ENCODE measurements around the gene GATA3.
"Not testable (repeated sequence)": the region's sequence is repeated elsewhere in the genome, so short reads cannot be mapped to it uniquely, and the experiment has no call there.

GATA3 gene

DNA sequence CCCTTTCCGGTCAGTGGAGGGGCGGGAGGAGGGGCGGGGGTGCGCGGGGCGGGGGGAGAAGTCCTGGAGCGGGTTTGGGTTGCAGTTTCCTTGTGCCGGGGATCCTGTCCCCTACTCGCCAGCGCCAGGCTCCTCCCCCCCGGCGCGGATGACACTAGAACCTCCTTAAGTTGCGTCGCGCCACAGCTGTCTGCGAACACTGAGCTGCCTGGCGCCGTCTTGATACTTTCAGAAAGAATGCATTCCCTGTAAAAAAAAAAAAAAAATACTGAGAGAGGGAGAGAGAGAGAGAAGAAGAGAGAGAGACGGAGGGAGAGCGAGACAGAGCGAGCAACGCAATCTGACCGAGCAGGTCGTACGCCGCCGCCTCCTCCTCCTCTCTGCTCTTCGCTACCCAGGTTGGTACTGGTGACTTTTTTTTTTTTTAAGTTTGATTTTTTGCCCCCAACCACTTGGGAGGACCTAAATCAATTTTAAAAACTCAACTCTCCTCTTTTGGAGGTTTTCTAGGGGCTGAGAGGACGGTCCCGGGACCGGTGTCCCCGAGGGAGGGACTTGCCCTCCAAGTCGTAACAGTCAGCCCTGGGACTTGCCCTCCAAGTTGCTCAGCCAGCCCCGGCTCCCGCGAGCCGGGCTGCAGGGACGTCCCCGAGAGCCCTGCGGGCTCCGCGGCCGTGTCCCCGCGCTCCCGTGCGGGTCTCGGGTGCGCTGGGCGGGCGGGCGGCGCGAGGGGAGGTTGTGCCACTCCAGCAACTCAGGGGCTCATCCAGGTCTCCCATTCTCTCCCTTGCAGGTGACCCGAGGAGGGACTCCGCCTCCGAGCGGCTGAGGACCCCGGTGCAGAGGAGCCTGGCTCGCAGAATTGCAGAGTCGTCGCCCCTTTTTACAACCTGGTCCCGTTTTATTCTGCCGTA lies at the start of gene GATA3:
GATA3 (plus strand) TSS at position 195 of the 914 bp plus-strand sequence. CDS start 968 bp downstream, outside the sequence.
- DNase-seq (ENCODE audit: low read depth in 2 of 2): peak in 1 of 2 donors; percentile 59

DNA sequence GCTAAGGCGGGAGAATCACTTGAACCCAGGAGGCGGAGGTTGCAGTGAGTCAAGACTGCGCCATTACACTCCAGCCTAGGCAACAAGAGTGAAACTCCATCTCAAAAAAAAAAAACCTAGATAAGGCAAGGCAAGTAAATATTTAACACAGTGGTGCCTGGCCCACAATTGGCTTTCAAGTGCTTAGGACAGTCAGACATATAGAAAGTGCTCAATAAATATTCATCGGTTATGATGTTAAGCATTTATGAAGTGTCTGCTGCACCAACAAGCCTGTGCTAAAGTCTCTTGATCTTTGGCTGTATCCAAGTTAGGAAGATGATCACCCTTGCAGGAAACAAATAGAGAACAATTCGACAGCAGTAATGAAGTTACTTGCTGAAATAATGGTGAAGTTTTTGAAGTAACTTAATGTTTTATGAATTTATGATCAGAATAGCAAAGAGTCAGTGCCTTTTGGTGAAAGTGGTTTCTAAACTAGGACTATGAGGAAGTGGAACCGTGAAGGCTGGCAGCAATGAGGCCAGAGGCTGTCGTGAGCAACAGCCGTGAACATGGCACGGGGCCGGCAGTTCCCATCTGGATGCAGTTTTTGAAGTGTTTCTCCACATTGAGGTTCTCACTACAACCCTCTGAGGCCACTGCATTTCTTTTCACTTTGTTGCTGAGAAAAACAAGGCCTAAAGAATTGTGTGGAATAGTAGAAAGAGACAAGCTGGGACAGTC lies 48.1 kb upstream of the GATA3 start:
- no peak for DNase-seq (ENCODE audit: low read depth in 2 of 2)

DNA sequence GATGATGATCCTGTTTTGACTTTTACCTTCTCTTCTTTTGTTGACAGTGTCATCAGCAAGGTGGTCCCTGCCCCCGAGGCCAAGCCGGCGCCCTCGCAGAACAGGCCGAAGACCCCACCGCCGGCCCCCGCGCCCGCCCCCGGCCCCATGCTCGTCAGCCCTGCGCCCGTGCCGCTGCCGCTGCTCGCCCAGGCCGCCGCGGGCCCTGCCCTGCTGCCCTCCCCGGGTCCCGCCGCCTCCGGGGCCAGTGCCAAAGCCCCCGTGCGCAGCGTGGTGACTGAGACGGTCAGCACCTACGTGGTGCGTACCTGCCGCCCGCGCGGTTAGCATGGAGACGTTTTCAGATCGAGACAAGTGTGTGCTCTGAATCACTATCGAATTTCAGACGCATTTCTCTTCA lies 45.5 kb upstream of the GATA3 start:
- no peak for DNase-seq (ENCODE audit: low read depth in 2 of 2)

DNA sequence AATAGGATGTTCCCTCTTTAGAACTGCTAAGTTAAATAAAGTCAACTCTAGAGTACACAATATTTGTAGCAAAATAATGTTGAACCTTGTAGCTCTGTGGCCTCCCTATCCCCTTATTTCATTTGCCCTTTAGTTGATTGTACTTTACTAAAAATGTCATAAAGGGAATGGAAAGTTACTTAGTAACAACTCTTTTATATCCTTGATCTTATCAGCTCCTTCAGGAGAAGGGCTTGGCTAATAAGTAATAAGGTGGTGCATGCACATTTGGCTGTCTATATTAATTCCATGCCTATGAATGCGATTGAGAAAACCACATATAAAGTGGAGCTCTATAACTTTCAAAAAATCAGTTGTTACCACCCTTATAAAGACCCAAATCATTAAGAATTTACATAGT lies 41.5 kb upstream of the GATA3 start:
- no peak for DNase-seq (ENCODE audit: low read depth in 2 of 2)

DNA sequence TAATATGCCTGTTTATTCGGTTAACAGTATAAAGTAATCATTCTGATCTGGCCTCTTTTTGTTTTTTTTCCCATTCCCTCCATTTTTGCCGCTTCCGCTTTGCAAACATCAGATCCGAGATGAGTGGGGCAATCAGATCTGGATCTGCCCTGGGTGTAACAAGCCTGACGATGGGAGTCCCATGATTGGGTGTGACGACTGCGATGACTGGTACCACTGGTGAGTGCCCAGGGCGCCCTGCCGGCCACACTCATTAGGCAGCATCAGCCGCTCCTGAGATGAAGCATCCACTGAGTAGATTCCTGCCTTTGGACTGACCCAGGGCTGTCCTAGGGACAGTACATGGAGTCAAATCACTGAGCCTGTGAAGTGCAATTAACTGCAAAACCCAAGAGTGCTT lies 40.9 kb upstream of the GATA3 start:
- no peak for DNase-seq (ENCODE audit: low read depth in 2 of 2)

DNA sequence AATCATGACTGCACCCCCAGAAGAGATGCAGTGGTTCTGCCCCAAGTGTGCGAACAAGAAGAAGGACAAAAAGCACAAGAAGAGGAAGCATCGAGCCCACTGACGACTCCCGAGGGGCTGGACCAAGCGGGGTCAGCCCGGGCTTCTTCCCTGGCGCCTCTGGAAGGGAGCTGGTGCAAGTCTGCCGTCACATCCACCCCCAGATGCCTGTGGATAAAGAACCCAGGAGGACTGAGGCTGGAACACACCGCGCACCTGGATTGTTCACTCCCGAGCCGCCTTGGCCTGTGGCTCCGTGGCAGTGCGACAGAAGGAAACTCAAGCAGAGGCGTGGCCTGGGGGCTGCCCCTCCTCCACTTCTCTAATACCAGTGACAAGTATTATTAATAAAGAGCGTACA lies 39.8 kb upstream of the GATA3 start:
- DNase-seq (ENCODE audit: low read depth in 2 of 2): no peak

DNA sequence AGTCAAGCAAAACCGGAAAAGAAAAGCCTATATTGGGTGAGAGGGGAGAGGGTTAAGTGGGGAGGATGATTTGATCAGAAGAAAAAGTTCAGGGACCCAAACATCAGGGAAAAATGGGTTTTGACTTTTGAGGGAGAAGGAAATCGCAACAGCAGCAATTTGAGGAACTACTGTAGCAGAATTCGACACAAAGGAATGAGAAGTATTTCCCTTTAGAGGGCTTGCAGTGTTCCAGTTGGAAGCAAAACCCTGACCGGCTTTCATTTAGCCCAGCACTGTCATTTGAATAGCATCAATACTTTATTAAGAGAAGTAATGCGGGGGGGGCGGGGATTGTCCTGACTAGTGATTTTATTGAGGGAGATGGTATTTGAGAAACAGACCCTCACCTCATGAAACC lies 37.2 kb upstream of the GATA3 start:
- DNase-seq (ENCODE audit: low read depth in 2 of 2): no peak

DNA sequence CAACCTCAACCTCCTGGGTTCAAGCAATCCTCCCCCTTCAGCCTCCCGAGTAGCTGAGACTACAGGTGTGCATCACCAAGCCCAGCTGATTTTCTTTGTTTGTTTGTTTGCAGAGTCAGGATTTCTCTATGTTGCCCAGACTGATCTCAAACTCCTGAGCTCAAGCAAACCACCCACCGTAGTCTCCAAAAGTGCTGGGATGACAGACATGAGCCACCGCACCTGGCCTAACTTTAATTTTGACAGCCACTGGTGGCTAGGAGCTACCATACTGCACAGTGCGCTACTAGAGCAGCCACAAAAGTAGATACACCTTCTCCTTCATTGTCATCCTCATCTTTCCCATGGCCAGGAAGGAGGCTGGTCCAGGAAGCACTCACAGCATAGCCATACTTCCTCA lies 31.2 kb upstream of the GATA3 start:
- no peak for DNase-seq (ENCODE audit: low read depth in 2 of 2)

DNA sequence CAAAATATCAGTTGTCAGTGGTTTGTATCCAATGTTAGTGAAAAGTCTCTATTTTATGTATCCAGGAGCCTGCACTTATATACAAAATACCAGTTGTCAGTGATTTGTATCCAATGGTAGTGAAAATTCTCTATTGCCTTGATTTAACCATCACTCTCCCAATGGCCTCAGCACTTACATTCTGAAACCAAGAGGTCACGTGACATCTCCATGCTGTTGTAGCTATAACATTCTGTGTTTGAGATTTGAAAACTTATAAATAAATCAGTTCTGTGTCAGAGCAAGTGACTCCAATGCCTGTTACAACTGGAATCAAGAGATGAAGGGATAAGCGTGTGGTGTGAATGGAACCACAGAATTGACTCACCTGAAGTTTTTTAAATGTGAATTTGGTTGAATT lies 30.6 kb upstream of the GATA3 start:
- no peak for DNase-seq (ENCODE audit: low read depth in 2 of 2)

DNA sequence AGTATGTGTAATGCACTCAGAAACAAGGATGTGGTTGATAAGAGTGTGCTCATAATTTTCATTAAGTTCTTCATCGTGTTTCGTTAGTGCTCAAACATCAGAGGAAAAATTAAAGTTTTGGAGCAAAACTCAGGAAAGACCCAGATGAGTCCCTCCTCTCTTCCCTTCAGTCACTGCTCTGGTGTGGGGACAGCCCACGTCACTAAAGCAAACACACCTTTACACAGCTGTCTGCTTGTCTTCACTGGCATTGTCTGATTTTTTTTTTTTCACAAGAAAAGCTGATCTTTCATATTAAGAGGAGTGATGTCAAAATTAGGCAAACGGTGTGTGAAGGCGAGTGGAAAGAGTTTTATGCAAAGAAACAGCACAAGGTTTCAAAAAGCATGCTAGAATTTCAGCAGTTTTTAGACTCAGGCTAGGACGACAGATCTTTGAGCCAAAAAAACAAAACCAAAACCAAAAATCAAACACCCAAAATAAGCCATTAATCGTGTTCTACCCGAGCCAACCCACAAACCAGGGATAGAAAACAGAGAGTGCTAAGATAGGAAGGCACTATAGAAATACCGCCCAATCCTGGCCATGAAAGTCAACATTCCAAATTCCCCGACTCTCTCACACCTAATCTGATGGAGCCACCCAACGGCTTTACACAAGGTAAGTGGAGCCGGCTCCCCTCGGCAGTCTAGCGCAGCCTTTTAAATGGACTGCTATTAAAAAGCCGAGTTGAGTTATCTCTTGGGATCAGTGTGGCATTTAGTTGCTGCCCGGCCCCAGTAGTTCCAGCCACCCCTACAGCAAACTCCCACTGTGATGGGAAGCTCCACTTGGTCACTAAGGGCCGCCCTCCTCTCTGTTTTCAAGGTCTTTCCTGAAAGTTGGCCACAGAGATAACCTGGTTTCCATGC lies 27.9 kb upstream of the GATA3 start:
- DNase-seq (ENCODE audit: low read depth in 2 of 2): no peak

DNA sequence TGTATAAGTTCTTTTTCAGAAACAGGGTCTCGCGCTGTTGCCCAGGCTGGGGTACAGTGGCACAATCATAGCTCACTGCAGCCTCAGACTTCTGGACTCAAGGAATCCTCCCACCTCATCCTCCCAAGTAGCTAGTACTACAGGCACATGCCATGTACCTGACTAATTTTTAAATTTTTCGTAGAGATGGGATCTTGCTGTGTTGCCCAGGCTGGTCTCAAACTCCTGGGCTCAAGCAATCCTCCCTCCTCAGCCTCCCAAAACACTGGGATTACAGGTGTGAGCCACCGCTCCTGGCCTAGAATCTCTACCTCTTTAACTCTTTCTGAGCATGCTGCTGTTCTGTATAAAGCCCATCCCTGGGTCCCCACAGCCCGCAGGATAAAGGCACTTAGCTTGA lies 23.3 kb upstream of the GATA3 start:
- not testable (repeated sequence) for DNase-seq (ENCODE audit: low read depth in 2 of 2)

DNA sequence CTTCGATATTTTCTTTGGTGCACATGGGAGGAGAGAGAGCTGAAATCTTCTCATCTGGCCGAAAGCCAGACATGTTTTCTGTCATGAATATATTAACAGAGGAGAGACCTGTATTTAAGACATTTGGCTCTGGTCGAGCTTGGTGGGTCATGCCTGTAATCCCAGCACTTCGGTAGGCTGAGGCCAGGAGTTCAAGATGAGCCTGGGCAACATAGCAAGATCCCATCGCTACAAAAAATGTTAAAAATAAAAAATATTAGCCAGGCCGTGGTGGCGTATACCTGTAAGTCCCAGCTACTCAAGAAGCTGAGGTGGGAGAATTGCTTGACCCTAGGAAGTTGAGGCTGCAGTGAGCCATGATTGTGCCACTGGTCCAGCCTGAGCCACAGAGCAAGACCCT lies 21.9 kb upstream of the GATA3 start:
- DNase-seq (ENCODE audit: low read depth in 2 of 2): no peak

DNA sequence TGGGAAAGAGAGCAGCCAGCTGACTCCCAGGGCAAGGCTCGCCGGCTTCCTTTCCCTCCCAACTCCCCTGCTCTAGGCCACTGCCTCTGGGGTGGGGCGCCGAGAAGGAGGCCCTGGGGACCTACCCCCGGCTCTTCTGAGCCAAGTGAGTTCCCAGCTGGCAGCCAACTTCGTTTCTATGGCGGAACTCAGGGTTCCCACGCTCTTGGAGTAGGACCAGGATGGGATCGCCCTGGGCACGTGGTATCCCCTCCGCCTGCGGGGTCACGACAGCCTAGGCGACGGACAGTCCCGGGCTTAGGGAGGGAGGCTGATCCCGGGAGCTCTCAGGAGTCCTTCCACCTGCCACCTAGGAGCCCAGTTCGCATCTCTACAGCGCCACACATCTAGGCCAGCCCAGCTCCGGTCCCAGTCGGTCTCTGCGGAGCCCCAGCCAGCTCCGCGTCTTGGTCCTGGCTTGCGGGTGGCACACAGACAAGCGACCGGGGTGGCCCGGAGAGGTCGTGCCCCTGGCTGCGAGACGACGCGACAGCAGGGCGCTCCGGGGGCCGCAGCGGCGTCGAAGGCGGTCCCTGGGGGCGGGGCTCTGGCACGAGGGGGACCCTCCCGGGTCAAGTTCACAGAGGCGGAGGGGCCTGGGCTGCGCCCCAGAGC lies 20.5 kb upstream of the GATA3 start:
- DNase-seq (ENCODE audit: low read depth in 2 of 2): no peak

DNA sequence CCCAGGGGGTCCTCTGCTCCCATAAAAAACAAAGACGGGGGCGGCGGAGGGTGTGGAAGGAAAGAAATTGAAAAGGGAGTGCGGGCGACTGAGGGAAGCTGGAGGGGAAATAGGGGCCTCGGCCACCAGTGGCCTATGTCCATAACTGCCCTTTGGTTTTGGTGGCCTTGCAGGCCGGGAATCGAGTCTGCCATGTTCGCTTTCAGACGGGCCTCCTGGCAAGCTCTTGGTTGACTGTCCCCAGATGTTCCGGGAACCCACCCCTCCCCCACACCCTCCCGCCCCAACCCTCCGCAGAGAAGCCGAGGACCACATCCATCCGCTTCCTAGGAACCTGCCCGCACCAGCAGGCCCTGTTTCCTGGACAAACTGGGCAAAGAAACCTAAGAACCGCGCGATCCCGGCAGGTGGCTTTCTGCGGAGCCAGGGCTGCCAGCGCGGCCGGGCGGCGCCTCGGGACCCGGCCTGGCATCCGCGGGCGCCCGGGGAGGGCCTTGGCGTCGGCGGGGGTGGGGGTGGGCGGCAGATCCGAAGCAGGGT lies 20.0 kb upstream of the GATA3 start:
- DNase-seq (ENCODE audit: low read depth in 2 of 2): no peak

DNA sequence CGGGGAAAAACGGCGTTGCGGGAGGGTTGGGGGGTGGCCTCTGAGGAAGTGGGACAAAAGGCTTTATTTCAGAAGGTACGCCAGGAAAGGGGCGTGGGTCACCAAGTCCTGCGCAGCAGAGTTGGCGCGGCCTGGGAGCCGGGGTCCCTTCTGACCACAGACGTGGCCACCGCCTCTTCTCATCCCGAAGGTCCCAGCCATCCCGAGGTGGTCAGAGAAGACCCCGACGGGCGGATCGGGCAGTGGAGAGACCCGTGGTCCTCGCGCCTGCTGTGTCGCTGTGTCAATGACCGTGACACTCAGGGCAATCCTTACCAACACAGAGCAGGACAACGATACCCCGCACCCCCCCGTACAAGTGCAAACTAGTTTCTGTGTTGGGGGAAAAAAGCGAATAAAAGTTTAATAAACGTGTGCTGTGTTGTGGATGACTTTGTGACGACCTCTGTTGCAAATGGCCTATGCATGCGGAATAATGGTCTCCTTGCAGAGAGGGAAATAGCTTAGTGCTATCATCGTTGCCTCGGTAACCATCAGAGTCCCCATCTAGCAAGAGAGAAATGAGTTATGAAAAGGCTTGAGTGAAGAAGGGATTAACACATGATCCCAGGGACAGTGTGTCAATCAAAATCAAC lies 19.4 kb upstream of the GATA3 start:
- no peak for DNase-seq (ENCODE audit: low read depth in 2 of 2)

DNA sequence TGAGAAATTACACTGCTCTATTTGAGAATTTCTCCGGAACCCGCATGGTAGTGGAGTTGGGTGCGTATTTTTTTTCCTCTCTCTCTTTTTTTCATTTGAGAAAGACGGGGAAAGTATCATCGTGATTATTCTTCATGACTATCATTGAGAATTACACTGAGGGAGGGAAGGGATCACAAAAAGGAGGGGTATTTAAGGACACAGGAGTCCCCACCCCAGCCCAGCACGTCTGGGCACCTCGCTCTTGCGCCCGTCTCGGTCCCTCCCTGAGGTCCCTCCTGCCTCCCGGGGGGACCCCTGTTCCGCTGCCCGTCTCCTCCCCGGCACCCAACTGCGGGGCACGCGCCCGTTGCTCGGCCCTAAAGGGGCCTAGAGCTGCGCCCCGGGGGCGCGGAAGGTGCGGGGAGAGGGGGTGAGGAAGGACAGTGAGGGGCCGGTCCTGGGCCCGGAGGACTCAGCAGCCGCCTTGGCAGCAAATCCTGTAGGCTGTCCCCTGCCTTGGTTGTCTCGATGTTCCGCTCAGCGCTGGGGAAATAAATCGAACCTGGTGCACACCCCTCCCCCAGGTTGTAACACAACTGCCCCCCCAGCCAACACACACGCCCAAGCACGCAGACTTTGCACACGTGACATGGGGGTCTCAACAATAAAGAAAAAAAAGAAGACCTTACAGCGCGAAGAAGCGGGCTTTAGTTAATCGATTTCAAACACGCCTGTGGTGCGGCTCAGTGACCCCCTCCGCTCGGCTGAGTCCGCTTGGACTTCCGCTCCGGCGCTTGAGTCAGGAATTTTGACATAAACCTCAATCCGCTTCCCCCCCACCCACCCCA lies 18.6 kb upstream of the GATA3 start:
- DNase-seq (ENCODE audit: low read depth in 2 of 2): no peak

DNA sequence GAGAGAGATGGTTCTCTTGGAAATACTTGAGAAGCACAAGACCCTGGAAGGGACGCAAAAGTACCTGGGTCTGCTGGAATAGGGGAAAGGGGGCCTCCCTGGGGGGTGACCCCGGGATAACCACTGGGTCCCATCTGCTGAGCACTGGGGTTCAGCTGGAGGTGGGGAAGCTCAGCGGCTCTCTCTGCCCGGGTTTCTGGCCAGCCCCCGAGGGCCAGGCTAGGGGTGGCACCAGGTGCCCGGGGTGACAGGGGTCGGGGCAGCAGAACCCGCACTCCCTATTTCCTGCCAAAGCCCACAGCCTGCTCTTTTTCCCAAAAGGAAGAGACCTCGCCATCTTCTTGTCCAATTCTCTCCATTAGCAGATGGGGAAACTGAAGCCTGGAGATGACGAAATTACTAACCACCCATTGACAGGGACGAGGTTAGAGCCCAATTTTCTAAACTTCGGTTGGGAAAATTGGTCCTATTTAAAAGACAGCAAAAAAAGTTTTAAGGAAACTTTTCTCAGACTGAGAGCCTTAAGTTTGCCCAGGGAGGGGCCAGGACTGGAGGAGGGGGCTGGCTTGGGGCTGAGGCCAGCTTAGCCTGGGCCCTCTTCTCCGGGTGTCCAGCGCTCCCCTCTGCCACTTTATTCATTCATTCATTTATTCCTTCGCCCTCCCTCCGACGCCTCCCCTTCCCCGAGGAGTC lies 17.8 kb upstream of the GATA3 start:
- DNase-seq (ENCODE audit: low read depth in 2 of 2): no peak

DNA sequence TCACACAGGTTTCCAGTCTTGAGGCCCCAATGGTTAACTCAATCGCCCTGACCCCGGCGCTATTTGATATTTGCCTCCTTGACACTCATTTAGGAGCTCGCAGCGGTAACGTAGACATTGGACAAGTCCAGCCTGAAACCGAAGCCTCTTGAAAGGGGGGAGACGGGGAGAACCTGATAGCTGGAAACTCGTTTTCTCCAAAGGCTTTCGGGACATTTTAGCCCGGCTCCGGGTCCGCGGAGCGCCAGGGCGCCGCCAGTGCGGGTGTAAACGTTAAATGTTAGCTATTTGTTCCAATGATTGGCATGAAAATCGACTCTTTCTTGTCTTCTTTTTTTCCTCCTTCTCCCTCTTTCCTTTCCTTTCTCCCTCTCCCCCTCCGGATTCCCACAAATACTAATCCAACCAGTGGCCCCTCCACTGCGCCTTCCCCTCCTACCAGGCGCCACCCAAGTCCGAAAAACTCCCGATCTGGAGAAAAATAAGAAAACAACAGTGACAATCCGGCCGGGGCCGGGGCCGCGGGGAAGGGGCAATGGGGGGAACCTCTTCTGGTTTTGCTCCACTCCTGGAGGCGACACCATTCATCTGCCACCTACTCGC lies 17.2 kb upstream of the GATA3 start:
- no peak for DNase-seq (ENCODE audit: low read depth in 2 of 2)
